HG02623 (cell line): ENCODE results near the gene PRKCE.
A peak's percentile ranks its signal among the peaks of the same experiment; 100 is the strongest.

ENCODE experiments used
- ATAC-seq: cut with Tn5 transposase; IDR thresholded peaks from one replicate; pipeline ENCODE4 v1.9.1; 2021; ENCODE audit warnings: moderate library complexity; ENCODE audit not compliant: unreplicated experiment

Gene PRKCE

DNA sequence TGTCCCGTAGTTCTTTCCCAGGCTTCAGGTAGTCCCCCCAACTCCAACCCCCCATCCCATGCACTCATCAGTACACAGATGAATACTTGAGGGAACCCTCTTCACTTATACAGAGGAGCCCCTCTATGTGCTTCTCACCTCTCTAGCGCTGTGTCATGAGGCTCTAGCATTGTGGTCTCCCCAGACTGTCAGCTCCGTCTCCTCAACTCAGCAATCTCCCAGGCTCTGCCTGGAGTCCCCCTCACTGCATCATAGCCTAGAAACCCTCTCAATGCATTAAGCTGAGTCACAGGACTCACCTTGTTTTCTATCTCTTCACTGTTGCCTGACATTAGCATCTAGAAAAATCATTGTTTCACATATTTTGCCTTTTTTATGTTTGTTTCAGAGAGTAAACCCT lies 20.2 kb upstream of the PRKCE start:
- ATAC-seq, result no peak

DNA sequence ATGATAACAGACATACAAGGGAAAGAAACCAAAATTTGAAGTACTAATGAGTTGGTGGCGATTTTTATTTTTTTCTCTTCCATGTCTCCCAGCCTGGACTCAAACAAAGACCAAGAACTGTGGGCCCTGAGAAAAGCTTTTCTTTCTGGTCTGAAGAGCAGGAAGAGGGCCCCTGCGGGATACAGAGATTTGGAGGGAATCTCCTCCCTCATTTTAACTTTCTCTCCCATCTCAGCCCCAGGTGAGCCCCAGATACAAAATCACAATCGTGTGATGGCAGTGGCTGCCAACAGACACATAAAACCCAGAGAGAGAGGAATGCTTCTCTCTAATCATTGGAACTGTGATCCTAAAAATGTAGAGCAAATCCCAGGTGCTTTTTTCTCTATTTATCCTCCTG lies 19.5 kb upstream of the PRKCE start:
- no peak for ATAC-seq

DNA sequence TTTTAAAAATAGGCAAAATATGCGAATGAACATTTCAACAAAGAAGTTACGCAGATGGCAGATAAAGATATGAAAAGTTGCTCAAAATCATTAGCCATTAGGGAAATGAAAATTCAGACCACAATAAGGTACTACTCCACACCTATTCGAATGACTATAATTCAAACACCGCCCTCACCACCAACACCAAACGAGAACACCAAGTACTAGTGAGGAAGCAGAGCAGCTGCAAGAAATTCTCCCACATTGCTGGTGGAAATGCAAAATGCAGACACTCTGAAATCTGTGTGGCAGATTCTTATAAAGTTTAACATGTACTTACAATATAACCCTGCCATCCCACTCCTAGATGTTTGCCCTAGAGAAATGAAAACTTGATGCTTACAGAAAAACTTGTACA lies 17.3 kb upstream of the PRKCE start:
- ATAC-seq, result no peak

DNA sequence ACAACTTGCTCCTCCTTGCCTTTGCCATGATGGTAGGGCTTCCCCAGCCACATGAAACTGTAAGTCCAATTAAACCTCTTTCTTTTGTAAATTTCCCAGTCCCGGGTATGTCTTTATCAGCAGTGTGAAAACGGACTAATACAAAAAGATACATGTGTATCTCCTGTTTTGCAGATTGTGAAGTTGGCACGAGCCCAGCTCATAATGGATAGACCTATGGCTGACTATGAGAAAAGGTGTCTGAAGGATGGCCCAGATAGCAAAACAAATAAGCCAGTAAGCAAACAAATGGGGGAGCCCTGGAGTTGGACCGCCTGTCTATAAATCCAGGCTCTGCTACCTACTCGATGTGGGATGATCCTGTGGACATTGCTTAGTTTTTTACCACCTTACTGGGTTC lies 15.5 kb upstream of the PRKCE start:
- no peak for ATAC-seq

DNA sequence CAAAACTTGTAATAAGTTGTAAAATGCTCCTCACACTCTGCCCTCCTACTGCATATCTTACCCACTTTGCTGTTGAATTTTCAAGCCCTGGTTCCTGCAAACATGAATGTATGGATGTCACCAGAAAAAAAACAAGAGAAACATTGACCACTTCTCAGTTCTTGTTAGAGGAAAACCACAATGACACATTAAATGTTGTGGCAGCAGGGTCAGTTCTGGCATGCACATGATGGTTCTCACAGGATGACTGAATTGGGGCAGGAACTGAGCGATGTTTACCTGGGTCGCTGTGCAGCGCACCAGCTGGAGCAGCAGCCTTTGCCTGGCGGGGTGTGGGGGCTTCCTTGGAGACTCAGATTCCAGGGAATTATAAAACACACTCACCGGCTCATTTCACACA lies 14.0 kb upstream of the PRKCE start:
- no peak for ATAC-seq

DNA sequence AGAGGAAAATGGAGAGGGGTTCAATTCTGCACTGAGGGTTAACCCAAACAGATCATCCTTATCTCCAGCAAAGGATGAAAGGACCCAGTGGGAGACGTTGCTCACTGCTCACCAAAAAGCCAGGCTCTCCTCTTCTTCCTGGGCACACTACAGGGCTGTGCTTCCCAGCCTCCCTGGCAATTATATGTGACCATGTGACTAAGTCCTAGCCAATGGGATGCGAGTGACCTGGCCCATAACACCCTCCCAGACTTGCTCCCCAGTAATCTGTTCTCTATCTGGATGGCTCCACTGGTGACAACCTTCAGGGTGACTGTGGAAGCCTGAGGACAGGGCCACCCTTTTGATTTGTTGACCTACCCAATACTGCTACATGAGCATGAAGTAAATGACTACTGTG lies 10.9 kb upstream of the PRKCE start:
- ATAC-seq, result no peak

DNA sequence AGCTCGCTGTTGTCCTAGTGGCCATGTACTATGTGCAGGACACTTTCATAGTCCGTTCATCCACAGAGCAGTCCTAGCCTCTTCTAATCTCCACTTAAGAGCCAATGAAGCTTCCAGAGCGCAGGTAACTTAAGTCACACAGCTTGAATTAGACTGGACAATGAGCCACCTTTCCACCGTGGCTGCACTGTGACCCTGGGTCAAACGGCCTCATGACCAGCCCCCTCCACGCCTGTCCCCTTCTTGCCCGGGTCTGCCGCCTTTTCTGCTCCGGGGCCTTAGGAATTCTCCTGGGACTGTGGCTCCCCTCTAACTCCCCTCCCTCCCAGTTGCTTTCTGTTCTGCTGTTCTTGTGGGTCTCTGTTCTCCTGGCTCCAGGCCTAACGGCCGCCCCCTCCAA lies 8.4 kb upstream of the PRKCE start:
- no peak for ATAC-seq

DNA sequence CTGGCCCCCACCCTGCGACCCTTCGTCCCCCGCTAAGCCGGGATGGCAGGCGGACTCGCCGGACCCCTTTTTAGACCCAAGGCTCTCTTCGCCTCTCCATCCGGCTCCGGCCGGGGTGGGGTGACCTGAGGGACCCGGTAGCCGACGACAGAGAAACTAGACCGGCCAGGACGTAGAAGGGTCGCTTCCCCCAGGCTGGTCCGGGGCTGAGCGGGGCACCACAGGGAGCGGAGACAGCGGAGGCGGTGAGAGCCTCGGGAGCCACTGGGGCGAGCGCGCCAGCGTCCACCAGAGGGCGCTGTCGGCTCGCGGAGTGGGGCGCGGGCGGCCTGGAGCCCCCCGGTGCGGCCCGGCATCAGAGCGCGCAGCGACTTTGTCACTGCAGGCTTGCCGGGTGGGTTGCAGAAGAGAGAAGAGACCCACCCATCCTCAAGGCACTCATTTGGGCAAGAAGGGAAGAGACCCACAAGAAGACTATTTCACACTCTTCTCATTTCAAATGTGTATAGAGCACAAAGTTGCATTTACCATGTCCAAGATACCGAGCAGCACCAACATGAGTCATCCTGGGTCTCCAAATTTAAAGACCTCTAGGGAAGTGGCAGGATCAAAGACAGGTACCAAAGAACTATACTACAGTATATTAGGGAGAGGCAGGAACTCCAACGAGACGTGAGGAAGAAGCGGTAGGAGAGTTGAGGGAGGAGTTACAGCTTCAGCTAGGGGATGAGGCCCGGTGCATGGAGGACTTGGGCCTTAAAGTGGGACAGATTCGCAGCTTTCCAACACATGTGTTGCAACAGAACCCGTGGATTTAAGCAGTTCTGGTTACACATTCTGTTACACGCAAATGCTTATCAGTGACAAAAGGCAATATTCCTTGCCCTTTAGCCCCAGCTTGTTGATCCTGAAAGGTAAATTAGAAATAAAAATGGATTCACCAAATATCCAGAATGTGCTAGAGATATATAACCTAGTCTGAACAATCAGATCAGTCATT lies 7.6 kb upstream of the PRKCE start:
- peak; percentile 67 for ATAC-seq

DNA sequence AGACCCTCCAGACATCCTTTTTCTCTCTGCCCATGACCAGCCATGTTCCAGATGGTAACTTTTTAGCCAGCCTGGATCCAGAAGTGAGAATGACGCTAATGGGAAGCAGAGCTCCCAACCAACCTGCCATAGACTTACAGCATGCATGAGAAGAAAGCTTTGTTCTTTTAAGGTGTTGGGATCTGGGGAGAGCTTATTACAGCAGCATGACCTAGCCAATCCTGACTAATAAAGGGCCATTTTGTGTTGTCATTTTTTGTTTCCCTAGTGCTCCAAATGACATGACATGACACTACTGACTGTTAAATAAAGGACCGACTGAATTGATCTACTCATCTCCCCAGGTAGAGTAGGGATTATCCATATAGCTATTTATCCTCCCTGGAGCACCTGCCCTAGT lies 5.2 kb upstream of the PRKCE start:
- ATAC-seq, result no peak

DNA sequence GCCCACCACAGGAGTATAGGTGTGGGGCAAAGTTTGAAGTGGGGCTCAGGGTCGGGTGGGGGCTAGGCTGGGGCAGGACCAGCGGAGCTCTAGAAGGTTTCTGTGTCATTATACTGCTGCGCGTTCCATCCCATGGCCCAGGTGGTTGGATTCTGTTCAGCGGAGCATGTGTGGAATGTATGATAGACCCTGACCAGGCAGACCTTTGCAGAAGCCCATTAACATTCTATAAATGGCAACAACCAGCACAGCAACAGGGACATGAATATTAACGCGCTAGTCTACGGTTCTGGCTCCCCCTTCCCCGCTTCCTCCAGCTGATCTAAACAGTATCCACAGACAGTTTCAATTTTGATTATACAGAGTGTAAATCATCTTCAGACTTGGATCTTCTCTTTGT lies 4.1 kb upstream of the PRKCE start:
- ATAC-seq, result no peak

DNA sequence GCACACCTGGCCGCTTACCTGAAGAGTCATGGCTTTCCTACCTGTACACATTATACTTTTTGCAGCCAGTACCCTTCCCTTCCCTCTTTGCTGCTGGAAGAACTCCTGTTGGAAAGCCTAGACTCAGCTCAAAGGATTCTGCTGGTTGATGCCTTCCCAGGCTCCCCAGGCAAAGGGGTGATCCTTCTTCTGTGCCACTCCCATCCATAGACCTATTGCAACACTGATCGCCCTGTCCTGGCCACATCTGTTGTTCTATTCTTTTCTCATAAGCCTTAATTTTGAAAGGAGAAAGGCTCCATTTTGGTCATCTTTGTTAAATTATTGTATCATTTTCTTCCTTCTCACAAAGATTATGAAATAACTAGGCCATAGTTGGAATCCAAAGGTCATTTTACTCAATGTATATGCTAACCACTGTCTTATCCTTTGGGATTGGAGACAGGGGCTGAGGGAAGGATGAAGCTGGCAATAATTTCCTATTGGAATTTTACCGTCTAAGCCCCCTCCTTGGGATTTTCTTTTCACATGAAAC lies 3.4 kb upstream of the PRKCE start:
- no peak for ATAC-seq

DNA sequence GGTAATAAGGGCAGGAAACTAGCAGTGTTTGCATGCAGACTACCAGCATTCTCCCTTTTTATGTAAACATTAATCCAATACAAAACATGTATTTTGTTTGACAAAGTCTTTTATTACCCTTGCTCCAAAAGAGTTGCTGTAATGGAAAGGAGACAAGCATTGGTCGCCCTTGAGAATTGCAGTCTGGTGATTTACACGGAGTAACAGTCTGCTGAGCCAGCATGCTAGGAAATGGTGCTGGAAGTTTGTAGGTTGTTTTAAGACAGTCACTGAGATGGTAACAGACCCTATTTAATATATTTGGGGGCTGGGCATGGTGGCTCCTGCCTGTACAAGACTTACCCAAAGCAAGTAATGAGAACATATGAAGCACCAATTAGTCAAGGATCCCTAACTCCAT lies 2.8 kb upstream of the PRKCE start:
- ATAC-seq, result no peak

DNA sequence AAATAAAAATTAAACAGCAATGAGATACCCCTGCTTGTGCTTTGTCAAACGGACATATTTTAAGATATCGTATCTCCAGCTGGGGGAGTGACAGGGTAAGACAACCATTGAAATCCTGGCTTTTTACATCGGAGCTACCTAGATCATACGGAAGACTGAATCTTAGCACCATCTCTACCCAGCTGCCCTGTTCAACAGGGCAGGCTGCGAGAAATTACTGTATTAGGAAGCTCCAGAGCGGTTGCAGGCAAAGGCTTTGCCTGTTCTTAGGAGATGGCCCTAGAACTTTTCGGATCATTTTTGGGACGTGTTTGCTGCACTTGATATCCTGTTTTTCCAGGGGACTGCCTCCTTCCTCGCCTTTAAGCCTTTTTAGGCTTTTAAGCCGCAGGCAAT lies 2.0 kb upstream of the PRKCE start:
- ATAC-seq, result no peak

DNA sequence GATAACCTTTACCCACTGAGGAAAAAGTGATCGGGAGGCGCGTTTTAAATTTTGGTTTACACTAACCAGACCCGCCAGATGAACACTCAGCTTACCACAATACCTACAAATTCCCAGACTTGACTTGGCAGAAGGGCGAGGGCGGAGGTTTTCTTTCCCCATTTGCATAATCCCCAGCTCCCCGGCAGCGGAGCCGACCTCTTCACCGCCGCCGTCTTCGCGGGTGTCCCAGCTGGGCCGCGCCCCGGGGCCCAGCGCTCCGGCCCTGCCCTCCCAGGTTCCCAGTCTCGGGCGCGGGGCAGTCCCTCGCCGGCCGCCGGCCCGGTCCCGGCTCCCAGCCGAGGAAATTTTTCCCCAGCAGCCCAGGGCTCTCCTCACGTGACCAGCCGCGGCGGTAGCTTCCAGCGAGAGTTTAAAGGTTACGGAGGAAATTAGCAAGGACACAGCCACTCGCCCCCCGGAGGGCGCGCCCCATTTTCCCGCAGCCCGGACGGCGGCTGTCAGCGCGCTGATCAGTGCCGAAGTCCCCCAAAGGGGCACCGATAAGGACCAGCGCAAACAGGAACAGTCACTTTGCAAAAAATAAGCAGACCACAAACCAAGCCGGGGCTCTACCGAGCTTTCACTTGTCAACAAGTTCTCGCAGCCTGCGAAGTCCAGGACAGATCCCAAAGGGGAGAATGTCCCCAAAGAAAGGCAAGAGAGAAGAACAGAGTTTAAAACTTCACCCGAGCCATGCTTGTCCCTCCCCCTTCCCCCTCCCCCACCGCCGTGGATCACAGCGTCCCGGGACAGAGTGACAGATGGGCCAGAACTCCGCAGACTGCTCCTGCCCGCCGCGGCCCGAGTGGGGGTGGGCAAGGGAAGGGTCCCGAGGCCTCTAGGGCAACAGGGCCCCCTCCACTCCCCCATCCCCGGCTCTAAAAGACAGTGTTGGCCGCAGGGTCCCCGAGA lies 1.3 kb upstream of the PRKCE start:
- ATAC-seq, result peak; percentile 15

DNA sequence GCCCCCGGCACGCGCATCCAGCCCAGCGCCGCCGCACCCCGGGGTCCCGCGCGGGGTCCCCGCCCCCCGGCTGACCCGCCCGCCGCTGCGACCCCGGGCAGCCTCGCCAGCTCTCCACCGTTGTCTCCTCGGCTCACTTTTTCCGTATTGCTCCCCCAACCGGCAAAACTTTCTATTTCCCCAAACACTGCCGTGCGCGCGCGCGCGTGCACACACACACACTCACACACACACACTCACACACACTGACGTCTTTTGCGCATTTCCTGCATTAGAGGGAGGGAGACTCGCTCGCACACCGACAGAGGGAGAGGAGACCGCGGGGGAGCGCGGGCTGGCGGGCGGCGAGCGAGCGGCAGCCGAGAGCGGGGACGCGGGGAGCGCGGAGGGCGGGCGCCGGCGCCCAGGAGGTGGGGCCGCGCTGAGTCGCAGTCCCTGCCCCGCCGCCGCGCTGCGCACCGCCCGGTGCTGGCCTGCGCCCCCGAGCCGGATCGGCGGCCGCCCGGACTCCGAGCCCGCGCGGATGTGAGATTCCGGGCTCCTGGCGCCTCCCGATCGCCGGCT lies 542 bp upstream of the PRKCE start:
- ATAC-seq, result peak; percentile 69

DNA sequence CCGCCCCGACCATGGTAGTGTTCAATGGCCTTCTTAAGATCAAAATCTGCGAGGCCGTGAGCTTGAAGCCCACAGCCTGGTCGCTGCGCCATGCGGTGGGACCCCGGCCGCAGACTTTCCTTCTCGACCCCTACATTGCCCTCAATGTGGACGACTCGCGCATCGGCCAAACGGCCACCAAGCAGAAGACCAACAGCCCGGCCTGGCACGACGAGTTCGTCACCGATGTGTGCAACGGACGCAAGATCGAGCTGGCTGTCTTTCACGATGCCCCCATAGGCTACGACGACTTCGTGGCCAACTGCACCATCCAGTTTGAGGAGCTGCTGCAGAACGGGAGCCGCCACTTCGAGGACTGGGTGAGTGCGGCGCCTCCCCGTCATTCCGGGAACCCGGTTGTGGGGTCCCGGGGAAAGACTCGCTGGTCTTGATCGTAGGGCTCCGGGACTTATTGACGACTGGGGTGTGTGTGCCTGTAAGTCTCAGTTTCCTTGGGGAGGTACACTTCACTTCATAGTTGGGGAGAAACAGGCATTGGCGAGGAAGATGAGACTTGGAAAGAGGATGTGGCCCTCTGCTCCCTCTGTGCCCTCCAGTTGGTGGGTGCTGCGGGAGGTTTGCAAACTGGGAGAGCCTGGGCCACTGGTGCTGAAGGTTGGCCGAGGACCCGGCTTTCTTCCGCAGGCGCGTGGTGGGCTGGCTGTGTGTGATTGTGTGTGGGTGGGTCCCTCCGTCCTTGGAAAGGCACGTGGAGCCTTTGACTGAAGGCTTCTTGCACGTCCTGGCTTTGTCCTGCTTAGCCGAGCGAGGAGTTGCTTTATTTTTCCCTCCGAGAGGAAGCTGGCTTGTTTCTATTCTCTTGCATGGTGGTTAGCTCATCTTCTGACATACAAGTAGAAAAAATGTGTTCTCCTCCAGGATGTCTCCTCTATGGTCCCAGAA lies 886 bp downstream of the PRKCE start:
- no peak for ATAC-seq

DNA sequence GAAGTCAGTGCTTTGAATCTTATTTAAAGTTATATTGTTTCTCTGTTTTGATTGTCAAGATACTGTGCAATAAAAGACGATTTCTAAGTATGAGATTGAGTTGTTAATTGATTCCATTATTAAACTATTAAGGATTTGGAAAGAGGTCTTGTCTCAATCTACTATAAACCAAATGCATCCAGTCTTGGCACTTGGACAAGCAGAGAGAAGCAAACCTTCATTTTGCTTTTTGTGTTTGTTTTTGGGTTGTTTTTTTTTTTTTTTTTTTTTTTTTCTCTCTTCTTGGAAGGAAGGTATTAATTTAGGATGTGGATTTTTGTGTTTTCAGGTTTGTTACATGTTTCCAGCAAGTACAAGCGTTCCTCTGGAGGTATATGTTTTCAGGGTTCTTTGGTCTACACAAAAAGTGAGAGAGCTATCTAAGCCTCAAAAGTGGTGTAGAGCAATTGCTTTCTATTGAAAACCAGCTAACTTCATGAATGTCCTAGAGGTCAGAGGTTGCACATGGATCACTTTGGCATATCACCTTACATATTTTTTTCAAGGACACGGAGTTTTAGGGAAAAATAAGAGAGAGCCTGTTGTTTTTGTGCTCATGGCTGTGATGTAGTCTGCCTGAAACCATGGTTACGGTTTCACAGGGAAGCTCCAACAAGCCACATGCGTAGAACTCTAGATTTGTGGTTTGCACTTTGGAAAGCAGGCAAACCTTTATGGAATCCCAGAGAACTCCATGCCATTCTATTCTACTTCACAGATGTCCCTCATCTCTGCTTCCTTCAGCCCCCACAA lies 1.8 kb downstream of the PRKCE start:
- ATAC-seq, result no peak

DNA sequence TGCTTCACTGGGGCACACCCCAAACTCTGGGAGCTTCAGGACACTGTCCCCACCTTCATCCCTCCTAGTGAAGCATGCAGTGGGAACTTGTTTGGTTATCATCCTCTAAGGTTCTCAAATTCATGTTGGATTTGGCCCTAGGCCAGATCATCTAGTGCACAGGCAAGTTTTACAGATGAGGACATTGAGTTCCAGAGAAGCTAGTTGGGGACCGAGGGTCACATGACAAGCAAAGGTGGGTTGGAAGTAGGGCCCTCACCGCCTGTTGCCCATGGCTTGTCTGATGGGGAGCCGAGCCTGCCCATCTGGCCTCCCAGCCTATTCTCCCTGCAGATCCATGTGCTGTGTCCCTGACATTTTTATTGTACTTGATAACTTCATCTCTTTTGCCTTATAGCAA lies 2.8 kb downstream of the PRKCE start:
- ATAC-seq, result no peak

DNA sequence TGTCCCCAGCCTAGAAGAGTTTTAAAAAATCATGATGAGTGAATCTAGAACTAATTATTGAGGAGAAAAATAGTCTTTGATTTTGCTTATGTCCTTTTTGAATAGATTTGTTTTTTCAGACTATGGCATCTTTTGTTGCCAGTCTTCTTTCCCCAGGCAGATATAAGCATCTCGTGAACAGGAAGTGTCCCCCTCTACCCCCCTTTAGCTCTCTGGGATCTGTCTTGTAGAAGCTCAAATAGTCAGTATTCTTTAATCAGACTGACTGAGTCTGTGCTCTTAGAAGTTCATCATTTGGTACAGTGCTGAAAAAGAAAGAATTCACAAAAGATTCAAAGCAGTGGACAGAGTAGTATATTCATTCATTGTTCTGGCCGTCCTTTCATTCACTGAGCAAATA lies 10.4 kb downstream of the PRKCE start:
- ATAC-seq, result no peak
